HG03558 (cell line): ENCODE results near the gene ALG3.

ENCODE experiments used
- ATAC-seq: cut with Tn5 transposase; IDR thresholded peaks from one replicate; pipeline ENCODE4 v1.9.1; 2021; ENCODE audit warnings: moderate number of reproducible peaks; ENCODE audit not compliant: unreplicated experiment; ENCODE audit errors: extremely low read depth

ALG3 gene

DNA sequence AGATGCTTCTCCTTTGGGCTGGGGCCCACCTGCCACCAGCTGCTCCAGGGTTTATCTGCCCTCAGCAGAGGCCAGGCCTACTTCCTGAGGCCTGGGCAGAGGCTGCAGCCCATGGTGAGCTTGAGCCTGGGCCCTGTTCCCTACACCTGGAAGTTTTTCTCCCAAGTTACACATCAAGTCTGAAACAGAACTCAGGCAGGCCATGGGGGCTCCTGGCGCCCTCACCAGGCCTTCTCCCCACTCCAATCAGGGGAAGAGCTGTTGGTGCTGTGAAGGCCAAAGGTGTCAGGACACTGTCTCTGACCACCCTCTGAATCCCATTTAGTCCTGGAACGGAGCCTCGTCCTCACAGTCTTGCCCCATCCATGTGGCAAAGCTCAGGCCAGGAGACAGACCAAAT is 12.1 kb downstream of the ALG3 start:
- ATAC-seq, result no peak

- ATAC-seq, result no peak
These were observed 12.7 kb downstream of the ALG3 start for GRCh38 chr3:184236033-184236410.

DNA sequence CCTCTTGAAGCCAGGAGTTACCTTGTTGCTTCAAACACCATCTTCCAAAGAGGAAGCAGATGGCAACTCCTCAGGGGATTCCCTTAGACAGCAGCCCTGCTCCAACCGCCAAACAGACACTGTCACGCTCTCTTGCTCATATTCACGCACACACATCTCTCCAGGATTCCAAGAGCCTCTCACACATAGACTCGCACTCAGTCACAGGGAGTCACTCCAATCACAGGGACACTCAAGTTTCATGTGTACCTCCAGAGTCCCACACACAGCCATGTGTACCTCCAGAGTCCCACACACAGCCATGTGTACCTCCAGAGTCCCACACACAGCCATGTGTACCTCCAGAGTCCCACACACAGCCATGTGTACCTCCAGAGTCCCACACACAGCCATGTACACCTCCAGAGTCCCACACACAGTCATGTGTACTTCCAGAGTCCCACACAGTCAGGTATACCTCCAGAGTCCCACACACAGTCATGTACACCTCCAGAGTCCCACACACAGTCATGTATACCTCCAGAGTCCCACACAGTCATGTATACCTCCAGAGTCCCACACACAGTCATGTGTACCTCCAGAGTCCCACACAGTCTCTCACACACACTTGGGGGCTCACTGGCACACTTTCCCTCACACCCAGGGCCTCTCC is 13.3 kb downstream of the ALG3 start:
- ATAC-seq, result no peak

GRCh38 chr3:184234671-184235380 is 13.9 kb downstream of the ALG3 start:
- ATAC-seq, result no peak

DNA sequence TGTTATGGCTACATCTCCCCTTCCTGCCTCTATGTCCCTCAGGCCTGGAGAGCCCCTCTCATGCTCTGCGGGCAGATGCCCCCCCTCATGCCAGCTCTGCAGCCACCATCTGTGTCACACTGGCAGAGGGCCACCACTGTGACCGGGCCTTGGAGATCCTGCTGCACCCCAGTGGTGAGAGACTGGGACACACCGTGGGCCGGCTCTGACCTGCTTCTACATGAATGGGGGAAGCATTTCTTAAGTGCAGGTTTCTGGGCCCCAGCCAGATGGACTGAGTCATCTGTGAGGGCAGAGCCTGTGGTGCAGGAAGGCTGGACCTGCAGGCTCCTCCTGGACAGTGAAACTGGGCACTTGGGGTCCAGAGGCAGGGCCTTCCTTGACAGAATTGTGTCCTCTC is 14.5 kb downstream of the ALG3 start:
- ATAC-seq, result no peak

DNA sequence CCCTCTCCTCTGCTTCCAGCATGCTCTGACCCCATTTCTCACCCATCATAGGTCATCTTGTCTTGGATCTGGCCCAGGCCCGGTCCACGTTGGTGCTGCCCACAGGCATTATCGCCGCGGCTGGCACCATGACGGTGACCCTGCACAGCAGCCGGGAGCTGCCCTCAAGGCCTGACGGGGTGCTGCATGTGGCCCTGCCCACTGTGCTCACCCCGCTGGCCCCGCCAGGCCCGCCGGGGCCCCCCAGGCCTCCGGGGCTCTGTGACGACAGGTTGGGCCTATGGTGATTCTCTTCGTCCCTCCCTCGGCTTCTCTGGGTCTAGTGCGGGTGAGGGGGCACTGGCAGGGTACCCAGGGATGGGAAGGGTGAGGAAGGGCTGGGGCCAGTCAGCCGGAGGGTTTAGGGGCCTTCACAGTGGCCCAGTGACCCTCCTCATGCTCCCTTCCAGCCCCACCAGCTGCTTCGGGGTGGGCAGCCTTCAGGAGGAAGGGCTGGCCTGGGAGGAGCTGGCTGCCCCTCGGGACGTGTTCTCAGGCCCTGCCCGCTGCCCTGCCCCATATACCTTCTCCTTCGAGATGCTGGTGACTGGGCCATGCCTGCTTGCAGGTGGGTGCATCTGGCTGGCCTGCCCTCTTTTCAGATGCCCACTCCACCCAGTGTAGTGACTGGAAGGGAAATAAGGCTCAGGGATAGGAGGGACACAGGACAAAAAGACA is 15.5 kb downstream of the ALG3 start:
- no peak for ATAC-seq

GRCh38 chr3:184231671-184232070 is 17.1 kb downstream of the ALG3 start:
- ATAC-seq, result no peak

DNA sequence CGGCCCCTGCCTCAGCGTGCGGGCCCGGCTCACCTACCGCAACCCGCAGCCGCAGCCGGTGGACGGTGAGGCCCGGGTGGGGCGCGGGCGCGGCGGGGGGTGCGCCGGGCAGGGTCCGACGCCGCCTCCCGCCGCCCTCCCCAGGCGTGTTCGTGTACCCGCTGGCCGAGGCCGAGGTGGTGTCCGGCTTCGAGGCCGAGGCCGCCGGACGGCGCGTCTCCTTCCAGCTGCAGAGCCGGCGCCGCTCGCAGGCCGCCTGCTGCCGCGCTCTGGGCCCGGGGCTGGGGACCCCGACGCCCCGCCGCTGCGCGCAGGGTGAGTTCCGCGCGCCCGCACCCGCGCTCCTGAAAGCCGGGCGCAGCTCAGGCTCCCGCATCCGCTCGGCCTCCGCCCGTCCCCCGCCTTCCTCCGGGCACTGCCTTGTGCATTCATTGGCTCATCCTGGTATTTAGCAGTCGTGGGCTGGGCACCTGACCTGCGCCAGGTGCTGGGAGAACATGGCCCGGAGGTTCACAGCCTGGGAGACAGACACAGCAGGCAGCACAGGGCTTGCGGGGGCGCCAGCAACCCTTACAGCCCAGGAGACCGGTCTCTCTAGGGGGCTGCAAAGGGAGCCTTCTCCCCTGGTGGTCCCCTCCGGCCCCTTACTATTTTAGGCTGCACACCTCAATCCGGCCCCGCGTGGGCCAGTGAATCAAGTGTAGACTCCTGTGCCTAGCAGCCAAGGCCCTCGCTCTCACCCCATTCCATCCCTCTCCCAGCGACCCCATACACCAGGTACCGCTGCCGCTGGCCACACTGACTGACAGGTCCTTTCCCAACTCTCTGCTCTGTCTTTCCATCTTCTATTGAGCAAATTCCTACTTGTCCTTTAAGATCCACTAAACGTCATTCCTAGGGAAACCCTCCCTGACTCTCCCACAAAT is 17.9 kb downstream of the ALG3 start:
- no peak for ATAC-seq

- no peak for ATAC-seq
These were observed 18.6 kb downstream of the ALG3 start for GRCh38 chr3:184230081-184230602.

DNA sequence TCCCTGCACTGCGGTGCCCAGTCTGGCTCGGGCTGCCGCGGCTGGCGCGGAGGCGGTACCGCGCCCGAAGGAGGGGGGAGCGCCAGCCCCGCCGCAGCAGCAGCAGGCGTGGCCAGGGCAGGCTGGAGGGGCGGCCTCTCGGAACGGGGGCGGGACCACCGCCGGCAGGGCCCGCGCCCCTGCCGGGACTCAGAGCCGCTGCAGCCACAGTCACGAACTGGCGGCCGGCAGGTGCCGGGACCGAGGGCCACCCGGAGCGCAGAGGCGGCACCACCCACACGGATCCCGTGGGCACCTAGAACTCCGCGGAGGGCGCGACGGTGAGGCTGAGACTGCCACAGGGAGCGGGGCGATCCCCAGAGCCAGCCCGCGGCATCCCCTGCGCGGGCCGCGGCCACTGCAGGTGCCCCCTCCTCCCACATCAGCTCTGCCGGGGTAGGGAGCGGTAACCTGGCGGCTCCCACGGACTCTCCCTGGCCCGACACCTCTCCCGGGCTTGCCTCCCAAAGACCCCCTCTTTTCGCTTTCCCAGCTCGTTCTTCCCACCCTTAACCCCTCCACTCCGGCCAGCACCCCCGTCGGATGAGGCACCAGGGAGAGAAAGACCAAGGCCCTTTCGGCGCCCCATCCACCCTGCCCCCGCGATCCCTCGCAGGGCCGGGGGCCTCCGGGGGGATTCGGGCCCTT is 19.2 kb downstream of the ALG3 start, which contains the start of gene VWA5B2:
TSS of gene VWA5B2 (plus strand) at position 192 of the 687 bp plus-strand sequence. CDS start 944 bp downstream, outside the sequence.
- ATAC-seq, result no peak

DNA sequence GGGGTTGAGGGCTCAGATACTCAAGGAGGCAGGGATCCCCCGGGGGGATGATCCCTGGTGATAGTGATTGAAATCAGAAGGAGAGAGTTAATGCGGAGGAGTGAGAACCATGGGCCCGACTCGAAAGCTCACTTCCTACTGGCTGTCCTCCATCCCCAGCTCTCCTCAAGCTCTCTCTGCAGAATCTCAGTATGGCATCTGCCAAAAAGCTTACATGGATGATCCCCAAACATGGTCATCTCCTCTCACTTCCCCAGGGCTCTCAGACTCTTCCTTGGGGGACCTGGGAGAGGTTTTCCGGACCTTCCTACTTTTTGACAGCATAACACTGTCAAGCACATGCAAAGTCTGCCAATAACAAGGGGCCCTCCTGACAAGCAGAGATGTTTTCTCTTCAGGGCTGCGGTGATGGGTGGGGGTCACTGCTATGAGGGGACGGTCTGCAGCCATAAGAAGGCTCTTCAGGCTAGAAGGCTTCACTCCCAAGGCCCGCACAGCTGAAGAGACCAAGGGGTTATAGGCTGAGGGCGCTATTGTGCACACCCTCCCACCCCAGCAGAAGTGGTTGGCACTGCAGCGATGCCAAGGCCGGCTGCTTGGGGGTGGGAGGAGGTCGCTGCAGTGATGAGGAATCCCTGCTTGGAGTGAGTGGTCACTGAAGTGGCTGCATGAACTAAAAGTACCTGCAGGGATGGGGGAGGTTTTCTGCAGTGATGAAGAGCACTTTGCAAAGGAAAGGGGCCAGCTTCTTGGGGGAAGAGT is 20.2 kb downstream of the ALG3 start:
- no peak for ATAC-seq

DNA sequence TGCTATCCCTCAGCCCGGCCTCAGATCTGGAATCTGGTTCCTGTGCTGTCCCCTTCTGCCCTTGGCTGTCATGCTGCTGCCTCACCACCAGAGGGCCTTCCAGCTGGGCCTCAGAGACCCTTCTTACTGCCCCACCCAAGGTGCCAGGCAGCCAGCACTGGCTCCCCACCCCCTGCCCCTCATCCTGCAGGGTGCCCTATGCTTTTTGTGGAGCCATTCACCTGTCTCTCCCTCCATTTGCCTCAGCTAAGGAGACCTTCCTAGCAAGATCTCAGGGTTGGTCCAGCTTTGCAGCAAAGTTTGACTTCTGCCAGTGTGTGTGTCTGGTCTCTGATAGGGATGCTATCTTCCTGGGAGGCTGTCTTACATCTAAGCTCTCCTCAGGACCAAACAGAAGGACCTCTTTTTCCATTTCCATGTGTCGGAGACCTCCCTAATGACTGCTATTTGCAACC is 21.3 kb downstream of the ALG3 start:
- no peak for ATAC-seq

DNA sequence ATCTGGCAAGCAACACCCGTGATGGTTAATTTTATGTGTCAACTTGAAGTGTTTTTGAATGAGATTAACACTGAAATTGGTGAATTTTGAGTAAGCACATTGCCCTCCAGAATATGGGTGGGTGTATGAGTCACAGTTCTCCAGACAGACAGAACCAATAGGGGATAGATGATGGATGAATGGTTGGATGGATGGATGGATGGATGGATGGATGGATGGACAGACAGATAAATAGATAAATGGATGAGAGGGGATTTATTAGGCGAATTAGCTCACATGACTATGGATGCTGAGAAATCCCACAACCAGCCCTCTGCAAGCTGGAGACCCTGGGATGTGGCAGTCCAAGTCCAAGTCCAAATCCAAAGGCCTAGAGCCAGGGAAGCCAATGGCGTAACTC is 24.8 kb downstream of the ALG3 start:
- no peak for ATAC-seq

GRCh38 chr3:184222521-184222920 is 26.2 kb downstream of the ALG3 start:
- ATAC-seq, result no peak

DNA sequence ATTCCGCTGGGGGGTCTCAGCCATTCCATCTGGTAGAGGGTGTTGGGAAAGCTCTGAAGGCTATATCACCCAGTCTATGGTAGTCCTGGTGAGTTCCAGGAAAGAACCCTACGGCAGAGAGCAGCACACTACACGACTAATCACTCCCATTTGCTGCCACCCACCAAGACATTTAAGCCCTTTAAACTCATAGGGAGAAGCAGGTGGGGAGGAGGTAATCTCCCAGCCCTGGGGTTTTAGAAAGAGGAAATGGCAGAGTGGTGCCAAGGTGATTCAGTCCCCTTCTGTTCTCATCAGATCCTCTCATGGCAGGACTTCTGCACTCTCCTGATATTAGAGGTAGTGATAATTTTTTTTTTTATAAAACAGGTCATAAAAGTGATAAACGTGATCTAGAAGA is 29.9 kb downstream of the ALG3 start:
- ATAC-seq, result no peak

DNA sequence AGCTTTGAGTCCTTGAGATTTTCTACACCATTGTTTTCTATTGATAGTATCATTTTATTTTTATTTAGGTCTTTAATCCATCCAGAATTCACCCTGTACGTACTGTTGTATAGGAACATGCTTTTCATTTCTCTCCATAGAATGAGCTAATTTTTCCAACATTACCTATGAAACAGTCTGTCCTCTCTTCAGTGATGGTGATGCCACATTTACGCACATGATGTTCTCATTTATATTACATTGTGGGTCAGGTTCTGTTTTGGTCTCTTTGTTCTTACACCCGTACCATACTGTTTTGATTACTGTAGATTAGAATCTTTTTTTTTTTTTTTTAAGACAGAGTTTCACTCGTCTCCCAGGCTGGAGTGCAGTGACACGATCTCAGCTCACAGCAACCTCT is 37.0 kb downstream of the ALG3 start:
- ATAC-seq, result no peak

- ATAC-seq, result no peak
These were observed 37.5 kb downstream of the ALG3 start for GRCh38 chr3:184211297-184211696.

- no peak for ATAC-seq
These were observed 39.4 kb downstream of the ALG3 start for GRCh38 chr3:184209146-184209923.
